GM21423 (cell line): Measurements from ENCODE around the gene CFHR2.

Experiments used
- ATAC-seq: cut with Tn5 transposase; IDR thresholded peaks from one replicate; pipeline ENCODE4 v1.9.1; 2021; ENCODE audit warnings: mild to moderate bottlenecking, moderate library complexity; ENCODE audit not compliant: unreplicated experiment

Gene CFHR2

GRCh38 chr1:196997423-196997822, 53.9 kb downstream of the CFHR2 start:
- no peak for ATAC-seq

- no peak for ATAC-seq
These were observed 58.3 kb downstream of the CFHR2 start for GRCh38 chr1:197001828-197002227.

GRCh38 chr1:197003132-197003531, 59.6 kb downstream of the CFHR2 start:
- ATAC-seq = no peak

- no peak for ATAC-seq
These were observed 65.3 kb downstream of the CFHR2 start for GRCh38 chr1:197008861-197009260.
